SU-DHL-6 (cell line): ENCODE data around the gene PRPF31.

ENCODE experiments used
- H2AFZ ChIP-seq: fragments of 200-600 bp; sonication (generic); 2 replicates; pipeline ENCODE4 v1.6.1; 2014; ENCODE audit warnings: low read depth, mild to moderate bottlenecking, moderate library complexity, mixed read lengths, antibody characterized with exemption, low read length; ENCODE audit not compliant: severe bottlenecking
- H3F3A ChIP-seq: fragments of 200-600 bp; shearing (Covaris generic); 2 replicates; pipeline ENCODE4 v1.6.0; 2016; ENCODE audit warnings: antibody characterized with exemption, mild to moderate bottlenecking; ENCODE audit not compliant: insufficient read depth
- H3K27ac ChIP-seq: fragments of 200-600 bp; sonication (generic); 2 replicates; pipeline ENCODE4 v1.5.1; 2016; ENCODE audit warnings: low read depth, mild to moderate bottlenecking, low read length, moderate library complexity, mixed read lengths
- H3K27me3 ChIP-seq: fragments of 200-600 bp; sonication (generic), shearing (Covaris generic); 2 replicates; pipeline ENCODE4 v1.6.0; 2014; ENCODE audit warnings: mild to moderate bottlenecking, low read length
- H3K36me3 ChIP-seq: fragments of 200-600 bp; sonication (generic); 2 replicates; pipeline ENCODE4 v1.6.1; 2014; ENCODE audit warnings: mild to moderate bottlenecking, low read length, mixed read lengths
- H3K4me2 ChIP-seq: fragments of 300-600, 200-600 bp; shearing (Covaris generic), sonication (generic); 2 replicates; pipeline ENCODE4 v1.6.0; 2014; ENCODE audit warnings: low read length, low read depth, mild to moderate bottlenecking; ENCODE audit not compliant: poor library complexity, severe bottlenecking
- H3K4me3 ChIP-seq: fragments of 200-600 bp; sonication (generic); 2 replicates; pipeline ENCODE4 v1.5.1; 2014; ENCODE audit warnings: antibody characterized with exemption, low read length, mild to moderate bottlenecking, mixed read lengths; ENCODE audit not compliant: insufficient read depth, poor library complexity, severe bottlenecking
- H3K79me2 ChIP-seq: fragments of 200-600 bp; sonication (generic); 2 replicates; pipeline ENCODE4 v1.6.1; 2014; ENCODE audit warnings: mild to moderate bottlenecking, low read length, moderate library complexity; ENCODE audit not compliant: insufficient read depth
- H3K9ac ChIP-seq: fragments of 200-600 bp; sonication (generic); 2 replicates; pipeline ENCODE4 v1.7.0; 2014; ENCODE audit warnings: mild to moderate bottlenecking, low read length
- H3K9me2 ChIP-seq: fragments of 200-600 bp; sonication (generic); replicated peaks from 2 replicates; pipeline ENCODE4 v1.6.1; 2014; ENCODE audit warnings: low read length; ENCODE audit not compliant: insufficient read depth
- H3K9me3 ChIP-seq: fragments of 200-600 bp; sonication (generic); 2 replicates; pipeline ENCODE4 v1.6.1; 2014; ENCODE audit warnings: low read length, mixed read lengths; ENCODE audit not compliant: insufficient read depth
- H4K20me1 ChIP-seq: fragments of 200-600 bp; sonication (generic); 2 replicates; pipeline ENCODE4 v1.6.1; 2014; ENCODE audit warnings: low read depth, mild to moderate bottlenecking, antibody characterized with exemption, low read length, moderate library complexity, mixed read lengths
- EZH2phosphoT487 ChIP-seq: fragments of 200-600 bp; sonication (generic), shearing (Covaris generic); conservative IDR thresholded peaks from 2 replicates; pipeline ENCODE4 v1.6.1; 2018; ENCODE audit warnings: mild to moderate bottlenecking, antibody characterized with exemption, low read length, moderate library complexity, mixed read lengths
- TF ChIP-seq, protein P1 (sequence below): fragments of 200-600 bp; sonication (generic); IDR thresholded peaks from one replicate; pipeline ENCODE4 v1.5.1; 2017; ENCODE audit warnings: antibody characterized with exemption, mild to moderate bottlenecking, low read length, moderate library complexity; ENCODE audit not compliant: insufficient read depth, poor library complexity, severe bottlenecking

PRPF31 gene

GRCh38 chr19:54123682-54124081 is 8.1 kb downstream of the PRPF31 start:
- Histone ChIP-seq H3K9ac (no peak overlapping the region), H3F3A (no peaks in the 10 kb centered on the region), H3K27me3 (no peaks in the 10 kb centered on the region), H3K27ac (no peak overlapping the region), H3K9me2 (no peaks in the 10 kb centered on the region), H3K4me2 (no peak overlapping the region), H3K79me2 (no peaks in the 10 kb centered on the region), H2AFZ (no peak overlapping the region), H4K20me1 (no peaks in the 10 kb centered on the region), H3K9me3 (no peaks in the 10 kb centered on the region), H3K36me3 (no peaks in the 10 kb centered on the region), H3K4me3 (no peak overlapping the region)
- TF ChIP-seq EZH2phosphoT487: no peak
- TF ChIP-seq, protein P1, sequence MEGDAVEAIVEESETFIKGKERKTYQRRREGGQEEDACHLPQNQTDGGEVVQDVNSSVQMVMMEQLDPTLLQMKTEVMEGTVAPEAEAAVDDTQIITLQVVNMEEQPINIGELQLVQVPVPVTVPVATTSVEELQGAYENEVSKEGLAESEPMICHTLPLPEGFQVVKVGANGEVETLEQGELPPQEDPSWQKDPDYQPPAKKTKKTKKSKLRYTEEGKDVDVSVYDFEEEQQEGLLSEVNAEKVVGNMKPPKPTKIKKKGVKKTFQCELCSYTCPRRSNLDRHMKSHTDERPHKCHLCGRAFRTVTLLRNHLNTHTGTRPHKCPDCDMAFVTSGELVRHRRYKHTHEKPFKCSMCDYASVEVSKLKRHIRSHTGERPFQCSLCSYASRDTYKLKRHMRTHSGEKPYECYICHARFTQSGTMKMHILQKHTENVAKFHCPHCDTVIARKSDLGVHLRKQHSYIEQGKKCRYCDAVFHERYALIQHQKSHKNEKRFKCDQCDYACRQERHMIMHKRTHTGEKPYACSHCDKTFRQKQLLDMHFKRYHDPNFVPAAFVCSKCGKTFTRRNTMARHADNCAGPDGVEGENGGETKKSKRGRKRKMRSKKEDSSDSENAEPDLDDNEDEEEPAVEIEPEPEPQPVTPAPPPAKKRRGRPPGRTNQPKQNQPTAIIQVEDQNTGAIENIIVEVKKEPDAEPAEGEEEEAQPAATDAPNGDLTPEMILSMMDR: no peak

- Histone ChIP-seq H3K4me2 (no peak overlapping the region), H3K79me2 (no peaks in the 10 kb centered on the region), H3K9ac (no peak overlapping the region), H2AFZ (no peak overlapping the region), H3K4me3 (no peak overlapping the region), H3K9me2 (no peaks in the 10 kb centered on the region), H3K36me3 (no peaks in the 10 kb centered on the region), H3K9me3 (no peaks in the 10 kb centered on the region), H4K20me1 (no peaks in the 10 kb centered on the region), H3K27ac (no peak overlapping the region), H3K27me3 (no peaks in the 10 kb centered on the region), H3F3A (no peaks in the 10 kb centered on the region)
- TF ChIP-seq EZH2phosphoT487: no peak
- TF ChIP-seq, protein P1: no peak
Observed at GRCh38 chr19:54124393-54124792, 8.8 kb downstream of the PRPF31 start.

- Histone ChIP-seq H3K36me3 (no peaks in the 10 kb centered on the region), H3F3A (no peaks in the 10 kb centered on the region), H3K9me2 (no peaks in the 10 kb centered on the region), H3K27me3 (no peaks in the 10 kb centered on the region), H2AFZ (no peak overlapping the region), H3K27ac (no peak overlapping the region), H4K20me1 (no peaks in the 10 kb centered on the region), H3K9ac (no peak overlapping the region), H3K4me2 (no peak overlapping the region), H3K79me2 (no peaks in the 10 kb centered on the region), H3K9me3 (no peaks in the 10 kb centered on the region), H3K4me3 (no peak overlapping the region)
- TF ChIP-seq, protein P1: no peak
- no peak for TF ChIP-seq EZH2phosphoT487
Observed at GRCh38 chr19:54125713-54126112, 10.2 kb downstream of the PRPF31 start.
